Lower leg skin (tissue), 4 donors: ENCODE results near the gene KRTAP9-7. TPM values are rescaled to one million over a fixed set of nuclear protein-coding genes. Genes with fewer than 3 reads are reported as not detected.

Source experiments
- DNase-seq, 2 donors: peaks; one replicate each; pipeline ENCODE4 v3.0.0-alpha.2; 2019; ENCODE audit warnings: low spot score in 2 of 2
- H3K4me3 ChIP-seq: fragments of 200-600 bp; sonication (generic); 2 replicates; pipeline ENCODE4 v1.5.1; 2017; ENCODE audit warnings: mild to moderate bottlenecking, low read depth; ENCODE audit not compliant: poor library complexity, severe bottlenecking
- CTCF ChIP-seq, 3 donors: fragments of 450-650 bp; IDR thresholded peaks; one replicate each; pipeline ENCODE4 v1.5.1; 2016; ENCODE audit warnings: antibody characterized with exemption in 3 of 3, mild to moderate bottlenecking in 3 of 3, moderate library complexity in 2 of 3
- POLR2A ChIP-seq, 2 donors: fragments of 450-650 bp; IDR thresholded peaks; one replicate each; pipeline ENCODE4 v1.6.1; 2016 to 2017; ENCODE audit warnings: antibody characterized with exemption in 2 of 2, mild to moderate bottlenecking in 1 of 2, moderate library complexity in 1 of 2
- WGBS, 2 donors: methylation state at CpG; one replicate each; pipeline ENCODE4 v1.1.5; 2018; 5-methylcytosine and 5-hydroxymethylcytosine counted together
- intact Hi-C: fragments of 100-400 bp; cut with DNase I; formaldehyde crosslinking; loops from one replicate; pipeline ENCODE4 v1.15.0; 2023; ENCODE audit warnings: low total_unique reads
- total RNA-seq, 4 donors: library from RNA; depleted of rRNA; stranded (reverse); fragments of >200 nt; gene quantifications; one replicate each; pipeline ENCODE4 v1.1.0, GENCODE V29; 2016

KRTAP9-7 gene
- total RNA-seq, 4 donors from 2014 or later: 0.51 to 17.1 TPM; not detected in 2

DNA sequence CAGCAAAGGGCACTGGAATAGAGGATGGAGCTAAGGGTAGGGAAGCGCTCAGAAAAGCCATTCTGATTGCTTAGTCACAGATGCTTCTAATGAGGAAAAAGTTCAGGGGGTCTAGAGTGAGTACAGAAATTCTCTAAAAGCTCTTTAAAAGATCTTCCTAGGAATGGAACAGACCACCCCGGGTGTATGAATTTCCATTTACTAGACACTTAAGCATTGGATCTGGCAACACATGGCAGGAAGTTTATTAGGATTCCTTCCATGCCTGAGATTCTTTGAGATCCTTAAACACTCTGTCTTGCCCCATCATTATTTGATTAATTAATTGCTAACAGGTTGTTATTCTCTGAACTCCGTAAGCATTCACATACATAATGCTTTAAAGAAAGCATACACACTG is 8.5 kb downstream of the KRTAP9-7 start:
- DNase-seq: no peak
- intact Hi-C loops: no loop called here
- no peak overlapping the region for H3K4me3 ChIP-seq
- TF ChIP-seq POLR2A (IDR thresholded peaks at IDR 0.05) (no peak), CTCF (IDR thresholded peaks at IDR 0.05) (no peak)
- 48 to 51% methylated on average over 3 of the region's 3 CpGs for WGBS, 2 donors

- 35 to 55% methylated on average over 2 of the region's 2 CpGs for WGBS, 2 donors
- DNase-seq: no peak
- TF ChIP-seq CTCF (IDR thresholded peaks at IDR 0.05): no peak
- no peak overlapping the region for H3K4me3 ChIP-seq
- intact Hi-C loops: no loop called here
These were observed 9.0 kb downstream of the KRTAP9-7 start for GRCh38 chr17:41284546-41284945.

DNA sequence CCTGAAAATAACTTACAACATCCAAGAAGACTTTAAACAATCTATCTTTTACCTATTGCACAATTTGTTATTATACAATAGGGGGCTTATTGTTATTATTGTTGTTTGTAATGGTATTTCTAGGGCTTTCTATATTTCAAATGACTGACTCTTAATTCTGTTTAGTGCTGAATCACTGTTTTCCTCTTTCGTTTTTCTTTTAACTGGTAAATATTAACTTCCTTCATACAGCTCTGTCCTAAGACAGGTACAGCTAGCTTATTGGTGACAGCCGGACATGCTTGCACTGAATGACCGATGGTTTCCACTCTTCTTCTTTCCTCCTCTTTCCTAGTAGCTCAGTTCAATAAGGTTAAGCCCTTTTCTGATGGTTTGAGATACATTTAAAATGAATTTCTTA is 11.6 kb downstream of the KRTAP9-7 start:
- no peak overlapping the region for H3K4me3 ChIP-seq
- no peak for TF ChIP-seq POLR2A (IDR thresholded peaks at IDR 0.05)
- TF ChIP-seq CTCF (IDR thresholded peaks at IDR 0.05): no peak
- 88 to 90% methylated on average over 3 of the region's 3 CpGs for WGBS, 2 donors
- DNase-seq: no peak
- intact Hi-C loops: no loop called here

- DNase-seq: no peak
- intact Hi-C loops: no loop called here
- 44 to 47% methylated on average over 1 of the region's 1 CpG for WGBS, 2 donors
- no peak overlapping the region for H3K4me3 ChIP-seq
- TF ChIP-seq POLR2A (IDR thresholded peaks at IDR 0.05) (no peak), CTCF (IDR thresholded peaks at IDR 0.05) (no peak)
These were observed 18.5 kb downstream of the KRTAP9-7 start for GRCh38 chr17:41294016-41294415.

- intact Hi-C loops: no loop called here
- DNase-seq: no peak
- WGBS, 2 donors: 19 to 23% methylated on average over 1 of the region's 1 CpG
- no peak overlapping the region for H3K4me3 ChIP-seq
- TF ChIP-seq CTCF (IDR thresholded peaks at IDR 0.05): no peak
- no peak for TF ChIP-seq POLR2A (IDR thresholded peaks at IDR 0.05)
These were observed 21.3 kb downstream of the KRTAP9-7 start for GRCh38 chr17:41296846-41297245.

- TF ChIP-seq POLR2A (IDR thresholded peaks at IDR 0.05) (no peak), CTCF (IDR thresholded peaks at IDR 0.05) (no peak)
- no peak overlapping the region for H3K4me3 ChIP-seq
- no peak for DNase-seq
- 93 to 96% methylated on average over 20 of the region's 20 CpGs for WGBS, 2 donors
- intact Hi-C loops: no loop called here
These were observed 23.1 kb downstream of the KRTAP9-7 start for GRCh38 chr17:41298458-41299135.
